HS-5 (cell line): ENCODE measurements around the gene SHROOM4.

ENCODE experiments used
- DNase-seq: peaks from one replicate; pipeline ENCODE4 v3.0.0-alpha.2; 2012; ENCODE audit warnings: low read depth

SHROOM4 gene

GRCh38 chrX:50705042-50705441 lies 109.0 kb downstream of the SHROOM4 start:
- DNase-seq, result no peak

GRCh38 chrX:50704360-50704759 lies 109.6 kb downstream of the SHROOM4 start:
- no peak for DNase-seq

- no peak for DNase-seq
Observed at GRCh38 chrX:50700921-50701320, 113.1 kb downstream of the SHROOM4 start.

GRCh38 chrX:50698944-50699343 lies 115.0 kb downstream of the SHROOM4 start:
- DNase-seq, result no peak

GRCh38 chrX:50697691-50698090 lies 116.3 kb downstream of the SHROOM4 start:
- DNase-seq, result no peak

- no peak for DNase-seq
Observed at GRCh38 chrX:50691820-50692219, 122.2 kb downstream of the SHROOM4 start.

GRCh38 chrX:50684871-50685270 lies 129.1 kb downstream of the SHROOM4 start:
- no peak for DNase-seq

GRCh38 chrX:50680990-50681389 lies 133.0 kb downstream of the SHROOM4 start:
- DNase-seq, result no peak

GRCh38 chrX:50677789-50678188 lies 136.2 kb downstream of the SHROOM4 start:
- no peak for DNase-seq

- no peak for DNase-seq
Observed at GRCh38 chrX:50671661-50672060, 142.3 kb downstream of the SHROOM4 start.

- no peak for DNase-seq
Observed at GRCh38 chrX:50668860-50669259, 145.1 kb downstream of the SHROOM4 start.

GRCh38 chrX:50648156-50648555 lies 165.8 kb downstream of the SHROOM4 start:
- DNase-seq, result no peak

GRCh38 chrX:50644496-50644895 lies 169.5 kb downstream of the SHROOM4 start:
- DNase-seq, result no peak

GRCh38 chrX:50643525-50644137 lies 170.4 kb downstream of the SHROOM4 start:
- DNase-seq, result no peak

GRCh38 chrX:50638123-50638522 lies 175.9 kb downstream of the SHROOM4 start:
- no peak for DNase-seq

- no peak for DNase-seq
Observed at GRCh38 chrX:50635817-50636365, 178.1 kb downstream of the SHROOM4 start.

GRCh38 chrX:50635162-50635561 lies 178.8 kb downstream of the SHROOM4 start:
- no peak for DNase-seq

GRCh38 chrX:50629774-50630173 lies 184.2 kb downstream of the SHROOM4 start:
- DNase-seq, result no peak

- no peak for DNase-seq
Observed at GRCh38 chrX:50627696-50628095, 186.3 kb downstream of the SHROOM4 start.

- DNase-seq, result no peak
Observed at GRCh38 chrX:50626432-50626831, 187.6 kb downstream of the SHROOM4 start.

- no peak for DNase-seq
Observed at GRCh38 chrX:50622751-50623150, 191.2 kb downstream of the SHROOM4 start.

- no peak for DNase-seq
Observed at GRCh38 chrX:50618788-50619558, 195.0 kb downstream of the SHROOM4 start.

- no peak for DNase-seq
Observed at GRCh38 chrX:50617183-50617582, 196.8 kb downstream of the SHROOM4 start.
